GM10847 (cell line): Measurements from ENCODE around the gene STOML2.

Source experiments
- POLR2A ChIP-seq: IDR thresholded peaks from 2 replicates; pipeline ENCODE4 v1.6.1; 2011; ENCODE audit not compliant: insufficient read length; ENCODE audit errors: extremely low read depth

The STOML2 gene

DNA sequence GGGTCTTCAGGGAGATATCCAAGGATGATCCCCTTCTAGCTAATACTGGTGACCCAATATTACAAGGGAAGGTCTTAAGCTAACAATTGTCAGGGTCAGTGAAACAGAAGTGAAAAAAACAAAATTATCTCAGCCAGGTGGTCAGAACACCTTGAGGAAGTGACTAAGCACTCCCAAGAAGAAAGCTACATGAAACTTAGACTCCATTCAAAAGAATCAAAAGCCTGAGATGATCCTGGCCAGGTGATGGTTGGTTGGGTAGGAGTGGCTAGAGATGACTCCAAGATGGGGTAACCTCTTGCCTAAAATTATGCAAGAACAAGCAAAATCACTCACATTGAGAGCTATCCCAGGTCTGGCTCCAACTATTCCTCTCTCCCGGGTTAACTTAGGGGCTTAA, 35.9 kb downstream of the STOML2 start:
- no peak for TF ChIP-seq POLR2A

DNA sequence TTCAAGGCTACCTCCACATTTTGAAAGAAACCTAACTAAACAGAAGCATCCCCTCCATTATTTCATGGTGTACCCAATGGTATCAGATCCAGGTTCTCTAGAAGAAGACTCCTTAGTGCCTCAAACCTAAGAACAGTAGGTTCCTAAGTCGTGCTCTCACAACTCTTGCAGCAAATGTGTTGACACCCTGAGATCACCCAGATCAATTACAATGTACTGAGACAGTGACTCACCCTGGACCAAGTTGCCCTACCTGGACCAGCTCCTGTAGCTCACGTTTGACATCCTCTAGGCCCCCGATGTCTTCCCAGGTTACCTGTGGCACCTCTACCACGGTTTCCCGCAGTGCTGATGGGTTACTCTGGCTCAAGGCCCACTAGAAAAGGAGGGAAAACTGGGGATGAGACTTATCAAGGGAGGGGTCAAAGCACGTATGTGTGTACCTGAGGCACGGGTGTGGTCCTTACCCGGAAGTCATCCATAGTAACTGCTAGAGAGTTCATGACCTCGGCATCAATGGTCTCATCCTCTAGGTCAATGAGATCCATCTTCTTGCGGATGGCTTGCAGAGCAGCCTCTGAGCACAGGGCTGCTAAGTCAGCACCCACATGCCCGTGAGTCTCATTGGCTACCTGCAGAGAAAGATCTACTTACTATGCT, 42.3 kb downstream of the STOML2 start:
- TF ChIP-seq POLR2A: no peak

DNA sequence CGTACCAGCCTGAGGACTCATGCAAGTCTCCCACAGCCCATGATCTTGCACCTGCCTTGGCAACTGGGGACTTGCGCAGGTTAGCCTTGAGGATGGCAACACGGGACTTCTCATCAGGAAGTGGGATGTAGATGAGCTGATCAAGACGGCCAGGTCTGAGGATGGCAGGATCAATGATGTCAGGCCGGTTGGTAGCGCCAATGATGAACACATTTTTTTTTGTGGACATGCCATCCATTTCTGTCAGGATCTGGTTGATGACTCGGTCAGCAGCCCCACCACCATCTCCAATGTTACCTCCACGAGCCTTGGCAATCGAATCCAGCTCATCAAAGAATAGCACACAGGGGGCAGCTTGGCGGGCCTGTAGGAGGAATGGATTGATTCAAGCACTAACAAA, 43.5 kb downstream of the STOML2 start:
- TF ChIP-seq POLR2A: no peak

DNA sequence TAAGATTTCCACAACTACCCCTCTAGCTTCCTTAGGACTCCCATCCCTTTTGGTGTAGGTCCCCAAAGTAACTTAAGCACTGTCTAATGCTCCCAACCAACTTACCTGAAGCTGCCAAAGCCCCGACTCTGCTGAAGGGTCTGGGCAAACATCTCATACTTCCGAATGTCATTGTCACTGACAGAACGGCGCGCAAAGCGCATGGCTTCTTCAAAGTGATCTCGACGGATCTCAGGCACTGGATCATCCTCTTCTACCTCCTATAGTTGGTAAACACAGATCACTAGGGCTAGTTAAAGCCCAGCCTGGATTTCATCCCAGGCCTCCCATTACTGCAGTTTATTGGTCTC, 45.7 kb downstream of the STOML2 start:
- TF ChIP-seq POLR2A: no peak

DNA sequence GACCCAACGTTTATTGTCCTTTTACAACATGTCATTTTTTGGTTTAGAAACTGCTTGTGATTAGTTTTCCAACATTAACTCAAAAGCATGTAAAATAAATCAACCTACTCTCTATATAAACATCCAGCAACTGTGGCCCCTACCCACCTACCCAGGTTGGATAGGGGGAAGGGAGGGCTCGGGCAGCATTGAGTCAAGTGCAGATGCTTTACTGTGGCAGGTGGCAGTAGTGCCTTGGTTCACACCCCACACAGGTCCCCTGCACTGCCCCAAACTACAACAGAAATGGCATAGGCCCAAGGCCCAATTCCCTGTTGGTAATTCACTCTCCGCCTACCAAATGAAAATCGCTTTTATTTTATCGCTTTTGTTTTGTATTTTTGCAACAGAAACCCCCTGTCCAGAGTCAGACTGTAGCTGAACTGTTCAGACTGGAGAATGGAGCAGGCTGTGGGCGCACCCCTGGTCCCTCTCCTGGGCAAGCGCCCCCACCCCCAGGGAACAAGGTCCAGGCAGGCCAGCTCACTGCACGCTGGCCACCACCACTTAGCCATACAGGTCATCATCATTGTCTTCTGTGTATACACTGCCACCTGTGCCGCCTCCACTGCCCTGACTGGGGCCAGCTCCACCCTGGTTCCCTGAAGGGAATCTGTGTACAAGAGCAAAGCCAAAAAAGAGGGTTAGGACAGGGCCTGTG, 46.2 kb downstream of the STOML2 start:
- TF ChIP-seq POLR2A: no peak

DNA sequence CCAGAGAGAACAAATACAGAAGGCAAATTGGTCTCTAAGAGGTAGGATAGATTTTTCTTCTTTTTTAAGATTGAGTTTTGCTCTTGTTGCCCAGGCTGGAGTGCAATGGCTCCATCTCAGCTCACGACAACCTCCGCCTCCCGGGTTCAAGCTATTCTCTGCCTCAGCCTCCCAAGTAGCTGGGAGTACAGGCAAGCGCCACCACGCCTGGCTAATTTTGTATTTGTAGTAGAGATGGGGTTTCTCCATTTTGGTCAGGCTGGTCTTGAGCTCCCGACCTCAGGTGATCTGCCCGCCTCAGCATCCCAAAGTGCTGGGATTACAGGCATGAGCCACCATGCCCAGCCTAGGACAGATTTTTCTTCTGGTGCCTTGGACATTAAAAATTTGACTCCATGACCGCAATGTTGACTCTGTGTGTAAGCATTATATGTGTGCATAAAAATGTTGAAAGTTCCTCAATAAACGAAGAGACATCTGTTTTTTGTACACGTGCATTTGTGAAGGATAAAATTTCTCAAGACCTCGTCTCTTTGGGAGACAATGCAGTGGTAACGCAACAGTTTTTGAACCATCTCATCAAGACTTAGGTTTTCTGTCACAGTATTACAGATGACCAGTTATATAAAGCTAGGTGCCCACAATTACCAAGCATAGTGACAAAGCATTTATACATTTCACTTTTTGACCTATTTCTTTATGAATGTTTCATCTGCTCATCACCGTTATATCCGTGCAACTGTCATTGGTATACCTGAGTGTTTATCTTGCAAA, 47.9 kb downstream of the STOML2 start:
- TF ChIP-seq POLR2A: no peak

DNA sequence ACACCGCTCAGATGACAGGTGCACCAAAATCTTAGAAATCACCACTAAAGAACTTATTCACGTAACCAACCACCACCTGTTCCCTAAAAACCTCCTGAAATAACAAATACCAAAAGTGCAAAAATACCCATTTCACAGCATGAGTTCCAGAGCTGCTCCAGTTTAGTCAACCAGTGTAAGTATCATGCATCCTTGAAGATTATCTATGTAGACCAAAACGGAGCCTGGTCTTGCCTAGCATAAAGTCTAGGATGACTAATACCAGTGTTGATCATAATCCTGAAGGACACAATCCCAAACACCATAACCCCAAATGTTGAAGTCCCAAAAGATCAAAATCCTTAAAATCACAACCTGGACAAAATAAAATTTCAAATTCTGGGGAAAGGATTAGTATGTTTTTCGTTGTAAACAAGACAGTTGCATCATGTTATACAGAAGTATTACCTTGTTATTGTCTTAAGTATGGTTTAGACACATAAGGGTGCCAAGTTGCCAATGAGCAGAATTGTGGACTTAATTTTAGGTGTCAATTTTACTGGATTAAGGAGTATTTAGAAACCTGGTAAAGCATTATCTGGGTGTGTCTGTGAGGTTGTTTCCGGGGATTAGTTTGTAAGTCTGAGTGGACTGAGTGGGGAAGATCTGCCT, 48.6 kb downstream of the STOML2 start:
- no peak for TF ChIP-seq POLR2A

DNA sequence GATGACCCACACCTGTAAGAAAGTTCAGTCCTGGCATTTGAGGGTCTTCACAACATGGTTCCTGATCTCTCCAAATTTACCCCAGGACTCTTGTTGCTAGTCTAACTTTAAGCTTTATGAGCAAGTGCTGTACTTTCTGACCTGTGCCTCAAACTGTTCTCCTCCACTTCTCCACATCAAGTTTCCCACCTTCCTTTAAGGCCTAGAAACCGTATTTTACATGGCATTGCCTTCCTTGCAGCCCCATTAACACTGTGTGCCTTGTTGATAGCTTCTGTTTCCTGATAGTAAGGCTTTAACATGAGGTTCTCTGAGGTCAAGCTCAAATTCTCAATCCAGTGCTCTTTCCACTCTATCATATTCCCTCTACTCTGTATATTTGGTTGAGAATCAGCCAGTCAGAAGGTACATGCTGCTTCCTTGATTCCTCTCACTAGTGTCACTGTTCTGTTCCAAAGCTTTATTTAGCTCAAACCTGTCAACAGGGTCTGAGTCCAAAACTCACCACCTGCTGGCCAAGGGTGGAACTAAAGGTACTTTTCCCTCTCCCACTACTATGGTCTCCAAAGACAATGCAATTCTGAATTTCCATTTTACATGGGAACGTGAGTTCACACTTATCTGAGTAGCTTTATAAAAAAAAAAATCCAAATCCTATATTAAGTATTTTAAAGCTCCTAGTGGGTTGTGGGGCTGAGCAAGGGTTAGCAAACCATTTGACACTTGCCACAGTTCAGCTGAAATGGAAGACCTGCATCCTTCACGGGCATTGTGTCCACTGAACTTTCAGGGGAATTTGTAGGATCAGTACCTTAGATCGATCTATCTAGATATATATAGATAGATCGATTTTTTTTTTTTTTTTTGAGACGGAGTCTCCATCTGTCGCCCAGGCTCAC, 51.6 kb downstream of the STOML2 start:
- TF ChIP-seq POLR2A: no peak
